HG02938 (cell line): ENCODE results near the gene RNF187.

Source experiments
- ATAC-seq: cut with Tn5 transposase; IDR thresholded peaks from one replicate; pipeline ENCODE4 v1.9.1; 2021; ENCODE audit warnings: mild to moderate bottlenecking, moderate library complexity; ENCODE audit not compliant: unreplicated experiment

The RNF187 gene

GRCh38 chr1:228487336-228488124 is at the start of gene RNF187:
TSS of gene RNF187 (plus strand) at chr1:228487382.
- peak; percentile 69 for ATAC-seq

- ATAC-seq: no peak
These were observed 49.7 kb upstream of the RNF187 start for GRCh38 chr1:228437424-228437962.

GRCh38 chr1:228438266-228438665 is 48.9 kb upstream of the RNF187 start:
- ATAC-seq: no peak

- ATAC-seq: no peak
These were observed 46.3 kb upstream of the RNF187 start for GRCh38 chr1:228440761-228441500.

- ATAC-seq: no peak
These were observed 43.8 kb upstream of the RNF187 start for GRCh38 chr1:228443395-228443794.

- no peak for ATAC-seq
These were observed 41.7 kb upstream of the RNF187 start for GRCh38 chr1:228445490-228445842.

GRCh38 chr1:228445843-228446650 is 41.1 kb upstream of the RNF187 start:
- peak; percentile 61 for ATAC-seq

GRCh38 chr1:228446852-228447251 is 40.3 kb upstream of the RNF187 start:
- ATAC-seq: no peak

GRCh38 chr1:228448372-228448771 is 38.8 kb upstream of the RNF187 start:
- no peak for ATAC-seq

- ATAC-seq: no peak
These were observed 37.0 kb upstream of the RNF187 start for GRCh38 chr1:228450200-228450599.

- no peak for ATAC-seq
These were observed 34.8 kb upstream of the RNF187 start for GRCh38 chr1:228452194-228453021.

- no peak for ATAC-seq
These were observed 34.1 kb upstream of the RNF187 start for GRCh38 chr1:228453022-228453560.

GRCh38 chr1:228453614-228454013 is 33.6 kb upstream of the RNF187 start:
- no peak for ATAC-seq

- ATAC-seq: no peak
These were observed 32.9 kb upstream of the RNF187 start for GRCh38 chr1:228454238-228454637.

- no peak for ATAC-seq
These were observed 31.5 kb upstream of the RNF187 start for GRCh38 chr1:228455715-228456114.

- ATAC-seq: no peak
These were observed 30.7 kb upstream of the RNF187 start for GRCh38 chr1:228456252-228457016.

GRCh38 chr1:228457017-228457395 is 30.2 kb upstream of the RNF187 start:
- ATAC-seq: no peak

- peak; percentile 86 for ATAC-seq
These were observed 29.6 kb upstream of the RNF187 start for GRCh38 chr1:228457396-228458176.
